ENCODE results near the gene KLHDC3. TPM values are rescaled to one million over a fixed set of nuclear protein-coding genes. Genes with fewer than 3 reads are reported as not detected.

KLHDC3 gene
- total and polyA plus RNA-seq, 9 donors = 40.9 to 90.9 (median 62.8) TPM

DNA sequence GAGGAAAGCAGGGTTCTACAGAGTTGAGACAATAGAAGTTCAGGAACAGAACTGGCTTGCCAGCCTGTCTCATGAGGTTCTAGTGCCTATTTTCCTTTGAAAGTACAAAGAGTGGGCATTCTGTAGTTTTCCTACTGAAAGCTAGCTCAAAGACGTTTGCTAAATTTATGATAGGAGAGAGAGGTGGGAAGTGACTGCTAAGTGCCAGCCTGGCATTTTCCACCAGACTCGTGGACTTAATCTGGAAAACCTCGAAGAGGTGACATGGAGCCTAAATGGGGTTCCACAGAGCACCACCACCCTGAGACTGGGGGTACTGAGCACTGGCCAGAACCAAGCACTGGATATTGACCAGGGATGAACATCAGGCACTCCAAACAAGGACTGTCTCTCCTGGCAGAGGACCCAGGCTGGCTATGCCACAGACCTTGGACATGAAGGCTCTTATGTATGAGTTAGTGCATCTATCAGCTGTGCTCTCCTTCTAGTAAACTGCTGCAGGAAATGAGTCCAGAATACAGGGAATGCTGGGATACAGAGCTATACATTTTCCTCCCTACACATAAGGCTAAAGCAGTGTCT is 42.2 kb upstream of the KLHDC3 start:
- no peaks in the 10 kb centered on the region for H3K36me3 ChIP-seq
- 81 to 87% (median 84%) methylated on average over 3 of the region's 3 CpGs for WGBS, 3 donors
- TF ChIP-seq POLR2A (IDR thresholded peaks at IDR 0.05) = no peak
- TF ChIP-seq, protein P1, sequence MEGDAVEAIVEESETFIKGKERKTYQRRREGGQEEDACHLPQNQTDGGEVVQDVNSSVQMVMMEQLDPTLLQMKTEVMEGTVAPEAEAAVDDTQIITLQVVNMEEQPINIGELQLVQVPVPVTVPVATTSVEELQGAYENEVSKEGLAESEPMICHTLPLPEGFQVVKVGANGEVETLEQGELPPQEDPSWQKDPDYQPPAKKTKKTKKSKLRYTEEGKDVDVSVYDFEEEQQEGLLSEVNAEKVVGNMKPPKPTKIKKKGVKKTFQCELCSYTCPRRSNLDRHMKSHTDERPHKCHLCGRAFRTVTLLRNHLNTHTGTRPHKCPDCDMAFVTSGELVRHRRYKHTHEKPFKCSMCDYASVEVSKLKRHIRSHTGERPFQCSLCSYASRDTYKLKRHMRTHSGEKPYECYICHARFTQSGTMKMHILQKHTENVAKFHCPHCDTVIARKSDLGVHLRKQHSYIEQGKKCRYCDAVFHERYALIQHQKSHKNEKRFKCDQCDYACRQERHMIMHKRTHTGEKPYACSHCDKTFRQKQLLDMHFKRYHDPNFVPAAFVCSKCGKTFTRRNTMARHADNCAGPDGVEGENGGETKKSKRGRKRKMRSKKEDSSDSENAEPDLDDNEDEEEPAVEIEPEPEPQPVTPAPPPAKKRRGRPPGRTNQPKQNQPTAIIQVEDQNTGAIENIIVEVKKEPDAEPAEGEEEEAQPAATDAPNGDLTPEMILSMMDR (IDR thresholded peaks at IDR 0.05) = no peak
- no peak for TF ChIP-seq EP300 (IDR thresholded peaks at IDR 0.05)
- H3K27me3 ChIP-seq = no peaks in the 10 kb centered on the region
- H3K9me3 ChIP-seq = no peaks in the 10 kb centered on the region
- intact Hi-C loops (cut with DNase I) = no loop called here
- no peak for DNase-seq
- no peak overlapping the region for H3K4me3 ChIP-seq
- no peaks in the 10 kb centered on the region for H3K4me1 ChIP-seq (ENCODE audit: insufficient read depth)
- H3K27ac ChIP-seq = no peak overlapping the region

DNA sequence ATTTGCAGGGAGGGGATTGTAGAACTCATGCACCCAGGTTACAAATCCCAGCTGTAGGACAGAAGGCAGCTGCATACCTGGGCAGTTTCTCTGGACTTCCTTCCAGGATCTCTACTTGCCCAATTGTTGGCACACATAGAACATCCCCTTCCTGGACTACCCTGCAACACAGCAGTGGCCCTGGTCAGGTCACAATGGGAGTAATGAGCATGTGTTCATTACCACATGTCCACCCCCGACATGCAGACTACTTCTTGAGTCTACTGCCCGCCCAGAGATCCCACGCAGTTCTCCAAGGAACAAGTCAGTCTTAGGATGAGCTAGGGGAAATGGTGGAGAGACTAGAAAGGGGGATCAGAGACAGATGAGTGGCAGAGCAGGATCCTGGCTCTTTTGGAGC is 40.1 kb upstream of the KLHDC3 start:
- no peaks in the 10 kb centered on the region for H3K27me3 ChIP-seq
- H3K27ac ChIP-seq = no peak overlapping the region
- H3K9me3 ChIP-seq = no peaks in the 10 kb centered on the region
- intact Hi-C loops (cut with DNase I) = no loop called here
- 84 to 86% (median 86%) methylated on average over 3 of the region's 3 CpGs for WGBS, 3 donors
- no peak overlapping the region for H3K4me3 ChIP-seq
- no peaks in the 10 kb centered on the region for H3K36me3 ChIP-seq
- H3K4me1 ChIP-seq (ENCODE audit: insufficient read depth) = peaks cover 7% of the 10 kb centered on the region
- DNase-seq = no peak
- no peak for TF ChIP-seq EP300 (IDR thresholded peaks at IDR 0.05)
- TF ChIP-seq POLR2A (IDR thresholded peaks at IDR 0.05) = no peak
- TF ChIP-seq, protein P1 (IDR thresholded peaks at IDR 0.05) = no peak

DNA sequence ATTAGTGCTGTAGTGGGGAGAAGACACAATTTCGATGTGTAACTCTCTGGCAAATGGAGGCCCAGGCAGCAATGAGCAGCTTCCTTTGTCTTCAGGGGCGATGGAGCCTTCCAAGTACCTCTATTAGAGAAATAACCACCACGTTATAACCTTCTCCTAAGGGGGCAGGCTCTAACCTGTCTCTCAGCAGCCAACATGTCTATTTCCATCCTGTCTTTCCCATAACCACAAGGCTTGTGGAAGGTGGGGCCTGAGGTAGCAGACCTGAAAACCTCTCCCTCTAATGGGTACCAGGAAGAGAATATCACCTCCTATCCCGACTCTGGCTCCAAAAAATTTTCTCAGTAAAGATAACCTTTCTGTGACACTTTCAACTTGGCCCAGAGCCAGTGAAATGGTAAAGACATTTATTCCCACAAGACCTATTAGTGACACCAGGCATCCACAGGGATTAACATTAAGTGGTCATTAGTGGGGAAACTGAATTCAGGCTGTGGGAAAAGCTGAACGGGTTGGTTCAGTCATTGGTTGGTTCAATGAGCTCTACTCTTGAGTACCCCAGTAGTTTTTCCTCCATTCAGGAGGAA is 39.0 kb upstream of the KLHDC3 start:
- Histone ChIP-seq H3K4me3 (no peak overlapping the region), H3K4me1 (ENCODE audit: insufficient read depth) (peaks cover 9% of the 10 kb centered on the region), H3K9me3 (no peaks in the 10 kb centered on the region), H3K27me3 (no peaks in the 10 kb centered on the region), H3K36me3 (no peaks in the 10 kb centered on the region), H3K27ac (no peak overlapping the region)
- intact Hi-C loops (cut with DNase I) = no loop called here
- TF ChIP-seq, protein P1 (IDR thresholded peaks at IDR 0.05) = no peak
- 81 to 85% (median 82%) methylated on average over 5 of the region's 5 CpGs for WGBS, 3 donors
- DNase-seq = no peak

DNA sequence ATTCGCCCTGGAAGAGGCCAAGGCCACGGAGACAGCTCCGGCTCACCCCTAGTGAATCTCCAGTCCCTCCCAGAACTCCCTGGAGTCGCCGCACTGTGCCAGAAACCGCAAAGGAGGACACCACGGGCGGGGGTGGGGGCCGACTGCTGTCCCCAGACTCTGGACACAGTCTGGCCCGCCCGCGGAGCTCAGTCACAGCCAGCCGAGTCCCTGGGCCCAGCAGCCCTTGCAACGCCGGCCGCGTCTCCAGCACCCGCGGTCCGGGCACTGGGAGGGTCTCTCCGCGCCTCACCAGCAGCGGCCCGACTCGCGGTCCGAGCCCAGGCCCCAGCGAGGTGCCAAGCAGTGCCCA is 35.6 kb upstream of the KLHDC3 start:
- TF ChIP-seq POLR2A (IDR thresholded peaks at IDR 0.05) (no peak), EP300 (IDR thresholded peaks at IDR 0.05) (no peak)
- TF ChIP-seq, protein P1 (IDR thresholded peaks at IDR 0.05) = no peak
- Histone ChIP-seq H3K9me3 (no peaks in the 10 kb centered on the region), H3K36me3 (no peaks in the 10 kb centered on the region), H3K4me3 (peak overlapping the region; percentile 88), H3K27me3 (no peaks in the 10 kb centered on the region), H3K4me1 (ENCODE audit: insufficient read depth) (peaks cover 12% of the 10 kb centered on the region), H3K27ac (peak overlapping the region; percentile 56 to 78)
- WGBS, 3 donors = 0% methylated on average over 13 to 28 of the region's 28 CpGs
- intact Hi-C loops (cut with DNase I) = no loop called here
- peak in 4 of 5 donors; percentile 31 to 56 (median 44) for DNase-seq

Measured in ovary (tissue), 9 donors.